ENCODE data around the gene PWWP2A. TPM values are rescaled to one million over a fixed set of nuclear protein-coding genes. Genes with fewer than 3 reads are reported as not detected.
A peak's percentile ranks its signal among the peaks of the same experiment; 100 is the strongest.

PWWP2A gene
- total RNA-seq, 1 donor = 19.9 TPM

GRCh38 chr5:160133071-160133917 is 14.0 kb upstream of the PWWP2A start:
- peak in 2 of 3 donors; percentile 14 to 23 for DNase-seq (ENCODE audit: low read depth in 2 of 3, low spot score in 2 of 3)

- DNase-seq (ENCODE audit: low read depth in 2 of 3, low spot score in 2 of 3) = no peak
Measured at GRCh38 chr5:160129841-160130240, 10.6 kb upstream of the PWWP2A start.

GRCh38 chr5:160128632-160129031 is 9.4 kb upstream of the PWWP2A start:
- no peak for DNase-seq (ENCODE audit: low read depth in 2 of 3, low spot score in 2 of 3)

GRCh38 chr5:160119905-160120266 is 636 bp upstream of the PWWP2A start:
- DNase-seq (ENCODE audit: low read depth in 2 of 3, low spot score in 2 of 3) = no peak

- DNase-seq (ENCODE audit: low read depth in 2 of 3, low spot score in 2 of 3) = peak; percentile 26 to 37 (median 37)
Measured at GRCh38 chr5:160118349-160119141, 705 bp downstream of the PWWP2A start.

- no peak for DNase-seq (ENCODE audit: low read depth in 2 of 3, low spot score in 2 of 3)
Measured at GRCh38 chr5:160116991-160117390, 2.3 kb downstream of the PWWP2A start.

GRCh38 chr5:160108124-160108523 is 11.1 kb downstream of the PWWP2A start:
- DNase-seq (ENCODE audit: low read depth in 2 of 3, low spot score in 2 of 3) = no peak

- DNase-seq (ENCODE audit: low read depth in 2 of 3, low spot score in 2 of 3) = peak in 2 of 3 donors; percentile 5 to 39
Measured at GRCh38 chr5:160105686-160106360, 13.4 kb downstream of the PWWP2A start.

- DNase-seq (ENCODE audit: low read depth in 2 of 3, low spot score in 2 of 3) = no peak
Measured at GRCh38 chr5:160097991-160098390, 21.3 kb downstream of the PWWP2A start.

- DNase-seq (ENCODE audit: low read depth in 2 of 3, low spot score in 2 of 3) = no peak
Measured at GRCh38 chr5:160096178-160096577, 23.1 kb downstream of the PWWP2A start.

- no peak for DNase-seq (ENCODE audit: low read depth in 2 of 3, low spot score in 2 of 3)
Measured at GRCh38 chr5:160092960-160093707, 26.1 kb downstream of the PWWP2A start.

GRCh38 chr5:160092514-160092913 is 26.7 kb downstream of the PWWP2A start:
- DNase-seq (ENCODE audit: low read depth in 2 of 3, low spot score in 2 of 3) = no peak

GRCh38 chr5:160090059-160090458 is 29.2 kb downstream of the PWWP2A start:
- no peak for DNase-seq (ENCODE audit: low read depth in 2 of 3, low spot score in 2 of 3)

- no peak for DNase-seq (ENCODE audit: low read depth in 2 of 3, low spot score in 2 of 3)
Measured at GRCh38 chr5:160089531-160089930, 29.7 kb downstream of the PWWP2A start.

- no peak for DNase-seq (ENCODE audit: low read depth in 2 of 3, low spot score in 2 of 3)
Measured at GRCh38 chr5:160088805-160089204, 30.4 kb downstream of the PWWP2A start.

GRCh38 chr5:160087199-160087598 is 32.1 kb downstream of the PWWP2A start:
- no peak for DNase-seq (ENCODE audit: low read depth in 2 of 3, low spot score in 2 of 3)

- no peak for DNase-seq (ENCODE audit: low read depth in 2 of 3, low spot score in 2 of 3)
Measured at GRCh38 chr5:160084144-160084543, 35.1 kb downstream of the PWWP2A start.

GRCh38 chr5:160083501-160083900 is 35.7 kb downstream of the PWWP2A start:
- DNase-seq (ENCODE audit: low read depth in 2 of 3, low spot score in 2 of 3) = no peak

GRCh38 chr5:160082614-160083500 is 36.4 kb downstream of the PWWP2A start:
- DNase-seq (ENCODE audit: low read depth in 2 of 3, low spot score in 2 of 3) = no peak

- no peak for DNase-seq (ENCODE audit: low read depth in 2 of 3, low spot score in 2 of 3)
Measured at GRCh38 chr5:160081495-160081894, 37.8 kb downstream of the PWWP2A start.
